Activated CD4-positive, alpha-beta T cell treated with anti-CD3 and anti-CD28 coated beads, Interleukin-2, amount 10 ng/mL, durations not matched to agents 24 days and 14 days (primary cell): ENCODE results near the gene B3GALT2. TPM values are rescaled to one million over a fixed set of nuclear protein-coding genes. Genes with fewer than 3 reads are reported as not detected.
A peak's percentile ranks its signal among the peaks of the same experiment; 100 is the strongest.

Experiments
- DNase-seq: peaks from one replicate; pipeline ENCODE4 v3.0.0; 2022
- H3K27ac Mint-ChIP-seq: one replicate; pipeline ENCODE4 v1.8.0; 2022; ENCODE audit warnings: mild to moderate bottlenecking, mixed read lengths
- H3K27me3 Mint-ChIP-seq: one replicate; pipeline ENCODE4 v1.8.0; 2022; ENCODE audit warnings: mixed read lengths
- H3K36me3 Mint-ChIP-seq: one replicate; pipeline ENCODE4 v1.8.0; 2022; ENCODE audit warnings: low read depth, mild to moderate bottlenecking, mixed read lengths
- H3K4me1 Mint-ChIP-seq: one replicate; pipeline ENCODE4 v1.8.0; 2021; ENCODE audit warnings: mixed read lengths
- H3K4me3 Mint-ChIP-seq: one replicate; pipeline ENCODE4 v1.8.0; 2022; ENCODE audit warnings: mild to moderate bottlenecking, moderate library complexity, mixed read lengths
- H3K9me3 Mint-ChIP-seq: one replicate; pipeline ENCODE4 v1.8.0; 2021; ENCODE audit warnings: mixed read lengths
- intact Hi-C: fragments of 100-400 bp; cut with micrococcal nuclease; formaldehyde crosslinking; loops from one replicate; pipeline ENCODE4 v1.15.1; 2023
- total RNA-seq: library from RNA; stranded (reverse); gene quantifications from 2 replicates; pipeline ENCODE4 v1.2.3, GENCODE V29; 2022

Gene B3GALT2
- total RNA-seq, 1 donor from 2014 or later: 0.09 TPM

- Mint-ChIP-seq H3K4me3 (no peak overlapping the region), H3K4me1 (peaks cover 11% of the 10 kb centered on the region), H3K27me3 (no peaks in the 10 kb centered on the region), H3K36me3 (peaks cover 21% of the 10 kb centered on the region), H3K9me3 (no peaks in the 10 kb centered on the region), H3K27ac (no peak overlapping the region)
- no peak for DNase-seq
- intact Hi-C loops: no loop called here
Measured at GRCh38 chr1:193156822-193157142, 29.6 kb downstream of the B3GALT2 start.

GRCh38 chr1:193156117-193156821, 30.1 kb downstream of the B3GALT2 start:
- H3K27me3 Mint-ChIP-seq: no peaks in the 10 kb centered on the region
- H3K4me3 Mint-ChIP-seq: no peak overlapping the region
- no peak overlapping the region for H3K27ac Mint-ChIP-seq
- no peaks in the 10 kb centered on the region for H3K9me3 Mint-ChIP-seq
- intact Hi-C loops: no loop called here
- peaks cover 24% of the 10 kb centered on the region for H3K36me3 Mint-ChIP-seq
- DNase-seq: no peak
- H3K4me1 Mint-ChIP-seq: peaks cover 11% of the 10 kb centered on the region

GRCh38 chr1:193144999-193145398, 41.4 kb downstream of the B3GALT2 start:
- intact Hi-C loops: no loop called here
- H3K27me3 Mint-ChIP-seq: no peaks in the 10 kb centered on the region
- H3K4me1 Mint-ChIP-seq: peaks cover 11% of the 10 kb centered on the region
- H3K36me3 Mint-ChIP-seq: peaks cover 27% of the 10 kb centered on the region
- H3K4me3 Mint-ChIP-seq: no peak overlapping the region
- DNase-seq: no peak
- no peaks in the 10 kb centered on the region for H3K9me3 Mint-ChIP-seq
- H3K27ac Mint-ChIP-seq: no peak overlapping the region

GRCh38 chr1:193144361-193144938, 42.0 kb downstream of the B3GALT2 start:
- no peak overlapping the region for H3K4me3 Mint-ChIP-seq

GRCh38 chr1:193143285-193143684, 43.1 kb downstream of the B3GALT2 start:
- H3K27ac Mint-ChIP-seq: no peak overlapping the region
- H3K4me3 Mint-ChIP-seq: no peak overlapping the region
- H3K9me3 Mint-ChIP-seq: no peaks in the 10 kb centered on the region
- peaks cover 37% of the 10 kb centered on the region for H3K36me3 Mint-ChIP-seq
- peak; percentile 54 for DNase-seq
- intact Hi-C loops: no loop called here
- H3K27me3 Mint-ChIP-seq: no peaks in the 10 kb centered on the region
- peaks cover 11% of the 10 kb centered on the region for H3K4me1 Mint-ChIP-seq

More at GRCh38 chr1:193144361-193144938, 42.0 kb downstream of the B3GALT2 start:
- H3K4me1 Mint-ChIP-seq: peaks cover 11% of the 10 kb centered on the region
- H3K27ac Mint-ChIP-seq: no peak overlapping the region
- peaks cover 32% of the 10 kb centered on the region for H3K36me3 Mint-ChIP-seq
- intact Hi-C loops: no loop called here
- no peaks in the 10 kb centered on the region for H3K9me3 Mint-ChIP-seq
- H3K27me3 Mint-ChIP-seq: no peaks in the 10 kb centered on the region
- DNase-seq: no peak

GRCh38 chr1:193142409-193142808, 44.0 kb downstream of the B3GALT2 start:
- no peaks in the 10 kb centered on the region for H3K9me3 Mint-ChIP-seq
- no peak overlapping the region for H3K4me3 Mint-ChIP-seq
- DNase-seq: peak; percentile 3
- H3K27me3 Mint-ChIP-seq: no peaks in the 10 kb centered on the region
- no peak overlapping the region for H3K27ac Mint-ChIP-seq
- intact Hi-C loops: no loop called here
- H3K4me1 Mint-ChIP-seq: peaks cover 12% of the 10 kb centered on the region
- peaks cover 40% of the 10 kb centered on the region for H3K36me3 Mint-ChIP-seq

- DNase-seq: peak; percentile 64
- H3K4me1 Mint-ChIP-seq: peaks cover 13% of the 10 kb centered on the region
- intact Hi-C loops: loop anchor here (2.0 kb wide), 1 partner anchor 19 kb away; the partner anchor contains the start of gene CDC73
- H3K4me3 Mint-ChIP-seq: no peak overlapping the region
- peak overlapping the region; percentile 27 for H3K27ac Mint-ChIP-seq
- H3K9me3 Mint-ChIP-seq: no peaks in the 10 kb centered on the region
- no peaks in the 10 kb centered on the region for H3K27me3 Mint-ChIP-seq
- H3K36me3 Mint-ChIP-seq: peaks cover 44% of the 10 kb centered on the region
Measured at GRCh38 chr1:193141804-193142203, 44.6 kb downstream of the B3GALT2 start.

- Mint-ChIP-seq H3K36me3 (peaks cover 50% of the 10 kb centered on the region), H3K4me1 (peaks cover 13% of the 10 kb centered on the region), H3K4me3 (no peak overlapping the region), H3K9me3 (no peaks in the 10 kb centered on the region), H3K27me3 (no peaks in the 10 kb centered on the region), H3K27ac (no peak overlapping the region)
- intact Hi-C loops: loop anchor here (2.0 kb wide), 1 partner anchor 17 kb away; the partner anchor contains the start of gene CDC73
- peak; percentile 40 for DNase-seq
Measured at GRCh38 chr1:193140254-193140653, 46.2 kb downstream of the B3GALT2 start.

- DNase-seq: peak; percentile 25
- H3K27ac Mint-ChIP-seq: peak overlapping the region; percentile 29
- intact Hi-C loops: no loop called here
- H3K27me3 Mint-ChIP-seq: no peaks in the 10 kb centered on the region
- H3K36me3 Mint-ChIP-seq: peaks cover 56% of the 10 kb centered on the region
- H3K4me1 Mint-ChIP-seq: peaks cover 24% of the 10 kb centered on the region
- no peaks in the 10 kb centered on the region for H3K9me3 Mint-ChIP-seq
- H3K4me3 Mint-ChIP-seq: no peak overlapping the region
Measured at GRCh38 chr1:193131266-193131860, 55.0 kb downstream of the B3GALT2 start.

Other genes starting within 250 kb of the B3GALT2 start
- 89.2 and 97.2 TPM in 2 replicates for gene UCHL5, start 127.3 kb downstream of the B3GALT2 start, total RNA-seq
- 70.2 and 70.9 TPM in 2 replicates for gene RO60, start 127.0 kb downstream of the B3GALT2 start, total RNA-seq
- 29.4 and 32.6 TPM in 2 replicates for gene GLRX2, start 81.2 kb downstream of the B3GALT2 start, total RNA-seq
- gene CDC73, start 64.6 kb downstream of the B3GALT2 start, total RNA-seq: 55.2 and 56.0 TPM in 2 replicates